HepG2 (cell line): Measurements from ENCODE around the gene MSANTD1. TPM values are rescaled to one million over a fixed set of nuclear protein-coding genes. Genes with fewer than 3 reads are reported as not detected.

ENCODE experiments used
- ATF7 ChIP-seq, 2 experiments: fragments of 450-650 bp in 1 of 2; sonication (generic) in 1 of 2; formaldehyde crosslinking in 1 of 2; IDR thresholded peaks; 2 replicates each; pipeline versions ENCODE4 v1.4.0 to v1.6.1; 2016 to 2020; ENCODE audit warnings: antibody characterized with exemption in 1 of 2, mild to moderate bottlenecking in 1 of 2, missing genetic modification reagents in 1 of 2
- E2F2 ChIP-seq: sonication (generic); formaldehyde crosslinking; IDR thresholded peaks from 2 replicates; pipeline ENCODE4 v1.4.0; 2020; ENCODE audit warnings: missing genetic modification reagents, borderline replicate concordance
- FOXJ3 ChIP-seq: sonication (generic); formaldehyde crosslinking; IDR thresholded peaks from 2 replicates; pipeline ENCODE4 v1.4.0; 2020; ENCODE audit warnings: missing genetic modification reagents, mild to moderate bottlenecking, borderline replicate concordance
- HMGXB4 ChIP-seq, 2 experiments: sonication (generic) in 1 of 2; formaldehyde crosslinking in 1 of 2; IDR thresholded peaks; 2 replicates each; pipeline versions ENCODE4 v1.4.0 to v1.6.1; 2018 to 2020; ENCODE audit warnings: missing genetic modification reagents in 2 of 2, borderline replicate concordance in 1 of 2, low read depth in 1 of 2, mild to moderate bottlenecking in 1 of 2, missing biosample characterization in 1 of 2
- HNF4A ChIP-seq: sonication (generic); formaldehyde crosslinking; IDR thresholded peaks from 2 replicates; pipeline ENCODE4 v1.4.0; 2020; ENCODE audit warnings: missing genetic modification reagents
- HNRNPLL ChIP-seq: fragments of 200-400 bp; formaldehyde crosslinking; IDR thresholded peaks from 2 replicates; pipeline ENCODE4 v1.6.1; 2017; ENCODE audit warnings: mild to moderate bottlenecking, low read depth, low read length; ENCODE audit not compliant: poor library complexity, severe bottlenecking
- REPIN1 ChIP-seq: sonication (generic); formaldehyde crosslinking; IDR thresholded peaks from 2 replicates; pipeline ENCODE4 v1.8.0; 2022; ENCODE audit warnings: missing genetic modification reagents, low read depth, mild to moderate bottlenecking, borderline replicate concordance
- TAF15 ChIP-seq: fragments of 200-400 bp; formaldehyde crosslinking; IDR thresholded peaks from one replicate; pipeline ENCODE4 v1.6.1; 2018; ENCODE audit warnings: mild to moderate bottlenecking, low read depth, low read length; ENCODE audit not compliant: poor library complexity, severe bottlenecking
- ZBTB49 ChIP-seq: sonication (generic); formaldehyde crosslinking; IDR thresholded peaks from 2 replicates; pipeline ENCODE4 v1.4.0; 2020; ENCODE audit warnings: missing genetic modification reagents, borderline replicate concordance
- ZC3H13 ChIP-seq: sonication (generic); formaldehyde crosslinking; IDR thresholded peaks from 2 replicates; pipeline ENCODE4 v1.8.1; 2023; ENCODE audit warnings: mild to moderate bottlenecking, missing genetic modification reagents, moderate library complexity
- ZFP91 ChIP-seq: sonication (generic); formaldehyde crosslinking; IDR thresholded peaks from 2 replicates; pipeline ENCODE4 v1.9.0; 2022; ENCODE audit warnings: missing genetic modification reagents, mild to moderate bottlenecking, borderline replicate concordance
- ZNF121 ChIP-seq: sonication (generic); formaldehyde crosslinking; IDR thresholded peaks from 2 replicates; pipeline ENCODE4 v1.5.0; 2020; ENCODE audit warnings: mild to moderate bottlenecking, missing genetic modification reagents
- ZNF235 ChIP-seq: sonication (generic); formaldehyde crosslinking; IDR thresholded peaks from 2 replicates; pipeline ENCODE4 v1.8.1; 2023; ENCODE audit warnings: mild to moderate bottlenecking, missing genetic modification reagents, borderline replicate concordance
- ZNF768 ChIP-seq: sonication (generic); formaldehyde crosslinking; IDR thresholded peaks from 2 replicates; pipeline ENCODE4 v1.4.0; 2020; ENCODE audit warnings: missing genetic modification reagents
- ZNF839 ChIP-seq: sonication (generic); formaldehyde crosslinking; IDR thresholded peaks from 2 replicates; pipeline ENCODE4 v1.4.0; 2020; ENCODE audit warnings: missing genetic modification reagents, mild to moderate bottlenecking, borderline replicate concordance
- ZXDC ChIP-seq: sonication (generic); formaldehyde crosslinking; IDR thresholded peaks from 2 replicates; pipeline ENCODE4 v1.5.0; 2020; ENCODE audit warnings: mild to moderate bottlenecking, missing genetic modification reagents
- polyA plus RNA-seq, 8 experiments: library from polyadenylated mRNA; depleted of rRNA in 3 of 8; stranded (reverse) in 7 of 8; unstranded in 1 of 8; fragments of >200 nt; fragmentation: Illumina TruSeq in 4 of 8; extraction: Trizol in 4 of 8; gene quantifications; 2 replicates each; pipeline versions ENCODE4 v1.2.1 to v1.2.3, GENCODE V29; 2011 to 2016; ENCODE audit warnings: low read depth in 4 of 8, missing spikeins in 1 of 8, mixed read lengths in 1 of 8; ENCODE audit not compliant: insufficient read depth in 1 of 8
- total RNA-seq, 5 experiments: library from RNA; depleted of rRNA; stranded (reverse); fragments of >200 nt; fragmentation: Illumina TruSeq; extraction: Trizol; gene quantifications; 2 replicates each; pipeline ENCODE4 v1.2.3, GENCODE V29; 2016; ENCODE audit warnings: low read depth in 1 of 5

Gene MSANTD1
- total and polyA plus RNA-seq, 2 of the 13 experiments (the other 11 are each of a cell fraction or from before 2014, with no cell fraction given): 0.22 to 0.40 TPM

GRCh38 chr4:3286335-3287175, 37.6 kb downstream of the MSANTD1 start (continued):
- no peak for TF ChIP-seq E2F2 (CRISPR knock-in tag)
- no peak for TF ChIP-seq ATF7 (IDR thresholded peaks at IDR 0.05)
- 0 out of 2 replicates have a peak, but pooled peaks have one; percentile 17 for TF ChIP-seq ATF7 (CRISPR knock-in tag; IDR thresholded peaks at IDR 0.05)
- TF ChIP-seq FOXJ3 (CRISPR knock-in tag): no peak
- peak; percentile 77; the same call in 1 of the 2 replicates for TF ChIP-seq ZNF235 (CRISPR knock-in tag)
- TF ChIP-seq ZFP91 (CRISPR knock-in tag): peak; percentile 66; the same call in 1 of the 2 replicates
- peak in 1 of 2 experiments; percentile 63; a peak in 2 of 4 replicates for TF ChIP-seq HMGXB4 (CRISPR knock-in tag; IDR thresholded peaks at IDR 0.05; ENCODE audit: borderline replicate concordance in 1 of 2, low read depth in 1 of 2)
- peak; percentile 70 for TF ChIP-seq HNRNPLL
- no peak for TF ChIP-seq ZC3H13 (CRISPR knock-in tag)
- no peak for TF ChIP-seq ZBTB49
- peak; percentile 51; the same call in 1 of the 2 replicates for TF ChIP-seq REPIN1 (CRISPR knock-in tag)
- TF ChIP-seq ZXDC (CRISPR knock-in tag): no peak
- TF ChIP-seq ZNF768 (CRISPR knock-in tag): peak; percentile 27; the same call in 1 of the 2 replicates
- 0 out of 2 replicates have a peak, but pooled peaks have one; percentile 7 for TF ChIP-seq HNF4A (CRISPR knock-in tag)
- TF ChIP-seq ZNF121 (CRISPR knock-in tag): 0 out of 2 replicates have a peak, but pooled peaks have one; percentile 24
- no peak for TF ChIP-seq TAF15
- TF ChIP-seq ZNF839 (CRISPR knock-in tag): no peak
